WTC11 (cell line): ENCODE results near the gene SHROOM3.

Source experiments
- ESRRA ChIP-seq: sonication (generic); formaldehyde crosslinking; IDR thresholded peaks from 2 replicates; pipeline ENCODE4 v1.8.1; 2022; ENCODE audit warnings: mild to moderate bottlenecking, missing genetic modification reagents, borderline replicate concordance
- MXD4 ChIP-seq: fragments of 250-450 bp; sonication (Bioruptor Pico); IDR thresholded peaks from 2 replicates; pipeline ENCODE4 v1.8.0; 2021; ENCODE audit warnings: mild to moderate bottlenecking, moderate library complexity, borderline replicate concordance
- SOX15 ChIP-seq: fragments of 250-450 bp; sonication (Bioruptor Pico); IDR thresholded peaks from 2 replicates; pipeline ENCODE4 v1.9.0; 2021; ENCODE audit warnings: mild to moderate bottlenecking
- TF ChIP-seq, protein P1 (sequence below): fragments of 200-600 bp; IDR thresholded peaks from 2 replicates; pipeline ENCODE4 v1.8.0; 2022; ENCODE audit warnings: antibody characterized with exemption
- TF ChIP-seq, protein P2 (sequence below): sonication (generic); formaldehyde crosslinking; IDR thresholded peaks from 2 replicates; pipeline ENCODE4 v1.8.0; 2022; ENCODE audit warnings: missing genetic modification reagents

DNA sequence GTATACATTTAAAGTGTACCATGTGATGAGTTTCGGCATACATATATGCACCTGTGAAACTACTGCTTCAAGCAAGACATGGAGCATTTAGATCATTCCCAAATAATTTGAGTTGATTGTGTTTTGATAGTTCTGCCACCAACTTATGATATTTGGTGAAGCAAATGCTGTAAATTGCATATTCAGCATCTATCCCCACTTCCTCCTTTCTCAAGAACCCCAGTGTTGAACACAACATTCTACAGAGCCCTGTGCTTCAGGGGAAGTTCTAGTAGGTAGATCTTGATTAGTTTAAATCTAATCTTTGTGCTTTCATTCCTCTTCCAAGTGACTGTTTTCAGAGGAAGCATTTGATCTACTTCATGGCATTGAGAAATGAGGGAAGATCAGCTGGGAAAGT lies 5.4 kb upstream of the SHROOM3 start:
- TF ChIP-seq MXD4 (CRISPR knock-in tag) = no peak
- TF ChIP-seq, protein P1, sequence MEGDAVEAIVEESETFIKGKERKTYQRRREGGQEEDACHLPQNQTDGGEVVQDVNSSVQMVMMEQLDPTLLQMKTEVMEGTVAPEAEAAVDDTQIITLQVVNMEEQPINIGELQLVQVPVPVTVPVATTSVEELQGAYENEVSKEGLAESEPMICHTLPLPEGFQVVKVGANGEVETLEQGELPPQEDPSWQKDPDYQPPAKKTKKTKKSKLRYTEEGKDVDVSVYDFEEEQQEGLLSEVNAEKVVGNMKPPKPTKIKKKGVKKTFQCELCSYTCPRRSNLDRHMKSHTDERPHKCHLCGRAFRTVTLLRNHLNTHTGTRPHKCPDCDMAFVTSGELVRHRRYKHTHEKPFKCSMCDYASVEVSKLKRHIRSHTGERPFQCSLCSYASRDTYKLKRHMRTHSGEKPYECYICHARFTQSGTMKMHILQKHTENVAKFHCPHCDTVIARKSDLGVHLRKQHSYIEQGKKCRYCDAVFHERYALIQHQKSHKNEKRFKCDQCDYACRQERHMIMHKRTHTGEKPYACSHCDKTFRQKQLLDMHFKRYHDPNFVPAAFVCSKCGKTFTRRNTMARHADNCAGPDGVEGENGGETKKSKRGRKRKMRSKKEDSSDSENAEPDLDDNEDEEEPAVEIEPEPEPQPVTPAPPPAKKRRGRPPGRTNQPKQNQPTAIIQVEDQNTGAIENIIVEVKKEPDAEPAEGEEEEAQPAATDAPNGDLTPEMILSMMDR = no peak
- no peak for TF ChIP-seq SOX15 (CRISPR knock-in tag)
- TF ChIP-seq, protein P2, sequence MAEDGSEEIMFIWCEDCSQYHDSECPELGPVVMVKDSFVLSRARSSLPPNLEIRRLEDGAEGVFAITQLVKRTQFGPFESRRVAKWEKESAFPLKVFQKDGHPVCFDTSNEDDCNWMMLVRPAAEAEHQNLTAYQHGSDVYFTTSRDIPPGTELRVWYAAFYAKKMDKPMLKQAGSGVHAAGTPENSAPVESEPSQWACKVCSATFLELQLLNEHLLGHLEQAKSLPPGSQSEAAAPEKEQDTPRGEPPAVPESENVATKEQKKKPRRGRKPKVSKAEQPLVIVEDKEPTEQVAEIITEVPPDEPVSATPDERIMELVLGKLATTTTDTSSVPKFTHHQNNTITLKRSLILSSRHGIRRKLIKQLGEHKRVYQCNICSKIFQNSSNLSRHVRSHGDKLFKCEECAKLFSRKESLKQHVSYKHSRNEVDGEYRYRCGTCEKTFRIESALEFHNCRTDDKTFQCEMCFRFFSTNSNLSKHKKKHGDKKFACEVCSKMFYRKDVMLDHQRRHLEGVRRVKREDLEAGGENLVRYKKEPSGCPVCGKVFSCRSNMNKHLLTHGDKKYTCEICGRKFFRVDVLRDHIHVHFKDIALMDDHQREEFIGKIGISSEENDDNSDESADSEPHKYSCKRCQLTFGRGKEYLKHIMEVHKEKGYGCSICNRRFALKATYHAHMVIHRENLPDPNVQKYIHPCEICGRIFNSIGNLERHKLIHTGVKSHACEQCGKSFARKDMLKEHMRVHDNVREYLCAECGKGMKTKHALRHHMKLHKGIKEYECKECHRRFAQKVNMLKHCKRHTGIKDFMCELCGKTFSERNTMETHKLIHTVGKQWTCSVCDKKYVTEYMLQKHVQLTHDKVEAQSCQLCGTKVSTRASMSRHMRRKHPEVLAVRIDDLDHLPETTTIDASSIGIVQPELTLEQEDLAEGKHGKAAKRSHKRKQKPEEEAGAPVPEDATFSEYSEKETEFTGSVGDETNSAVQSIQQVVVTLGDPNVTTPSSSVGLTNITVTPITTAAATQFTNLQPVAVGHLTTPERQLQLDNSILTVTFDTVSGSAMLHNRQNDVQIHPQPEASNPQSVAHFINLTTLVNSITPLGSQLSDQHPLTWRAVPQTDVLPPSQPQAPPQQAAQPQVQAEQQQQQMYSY (CRISPR knock-in tag) = no peak
- no peak for TF ChIP-seq ESRRA (CRISPR knock-in tag)
